ENCODE data around the gene TNRC6B.

DNA sequence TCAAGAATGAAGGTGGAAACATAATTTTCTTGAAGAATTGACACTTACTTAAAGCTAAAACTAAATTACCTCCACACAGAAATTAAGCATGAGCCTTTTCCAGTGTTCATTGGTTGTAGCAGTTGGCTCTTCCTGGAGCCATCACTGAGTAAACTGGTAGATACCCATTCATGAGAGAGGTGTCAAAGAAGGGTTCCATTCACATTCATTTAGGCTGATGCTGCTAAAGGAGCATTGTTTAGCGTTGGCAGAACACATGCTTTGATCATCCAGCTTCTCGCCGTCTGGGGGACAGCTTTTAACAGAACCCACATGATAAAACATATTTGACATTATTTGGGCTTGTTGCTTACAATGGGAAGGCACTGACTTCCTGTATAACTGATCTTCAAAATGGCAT is 71.6 kb downstream of the TNRC6B start:
- no peak for TF ChIP-seq EZH2 (IDR thresholded peaks at IDR 0.05; ENCODE audit: insufficient read depth, low read length)
- TF ChIP-seq, protein P1, sequence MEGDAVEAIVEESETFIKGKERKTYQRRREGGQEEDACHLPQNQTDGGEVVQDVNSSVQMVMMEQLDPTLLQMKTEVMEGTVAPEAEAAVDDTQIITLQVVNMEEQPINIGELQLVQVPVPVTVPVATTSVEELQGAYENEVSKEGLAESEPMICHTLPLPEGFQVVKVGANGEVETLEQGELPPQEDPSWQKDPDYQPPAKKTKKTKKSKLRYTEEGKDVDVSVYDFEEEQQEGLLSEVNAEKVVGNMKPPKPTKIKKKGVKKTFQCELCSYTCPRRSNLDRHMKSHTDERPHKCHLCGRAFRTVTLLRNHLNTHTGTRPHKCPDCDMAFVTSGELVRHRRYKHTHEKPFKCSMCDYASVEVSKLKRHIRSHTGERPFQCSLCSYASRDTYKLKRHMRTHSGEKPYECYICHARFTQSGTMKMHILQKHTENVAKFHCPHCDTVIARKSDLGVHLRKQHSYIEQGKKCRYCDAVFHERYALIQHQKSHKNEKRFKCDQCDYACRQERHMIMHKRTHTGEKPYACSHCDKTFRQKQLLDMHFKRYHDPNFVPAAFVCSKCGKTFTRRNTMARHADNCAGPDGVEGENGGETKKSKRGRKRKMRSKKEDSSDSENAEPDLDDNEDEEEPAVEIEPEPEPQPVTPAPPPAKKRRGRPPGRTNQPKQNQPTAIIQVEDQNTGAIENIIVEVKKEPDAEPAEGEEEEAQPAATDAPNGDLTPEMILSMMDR (IDR thresholded peaks at IDR 0.05; ENCODE audit: insufficient read depth, low read depth, low read length): no peak

All from astrocyte (in vitro differentiated cells and primary cell).